H1 (cell line): ENCODE measurements around the gene RFX2. TPM values are rescaled to one million over a fixed set of nuclear protein-coding genes. Genes with fewer than 3 reads are reported as not detected.

Experiments used
- CTCF ChIA-PET: fragments of 300-600 bp; sonication (Branson Sonifier 250); formaldehyde crosslinking; loops from one replicate; lab custom pipeline; 2021; ENCODE audit not compliant: partially characterized antibody; lab: Charles Lee
- POLR2A ChIA-PET: fragments of 300-600 bp; sonication (Branson Sonifier 250); formaldehyde crosslinking; loops from one replicate; lab custom pipeline; 2021; ENCODE audit warnings: inconsistent platforms; ENCODE audit not compliant: partially characterized antibody; lab: Charles Lee
- DNase-seq, 2 experiments: peaks; one replicate each; pipeline versions ENCODE4 v3.0.0 to v3.0.0-alpha.2; 2010 to 2022; ENCODE audit warnings: low spot score in 2 of 2, low read depth in 1 of 2, mixed read lengths in 1 of 2
- FAIRE-seq: peaks from 2 replicates; lab custom pipeline; 2011; peaks lifted over from hg19 to GRCh38; lab: Jason Lieb, UNC
- H2AFZ ChIP-seq: 2 replicates; pipeline ENCODE4 v1.8.1; 2012; ENCODE audit warnings: low read length, inconsistent platforms
- H2AK5ac ChIP-seq: 2 replicates; pipeline ENCODE4 v1.6.1; 2013; ENCODE audit warnings: low read depth, low read length
- H2BK120ac ChIP-seq: replicated peaks from 2 replicates; pipeline ENCODE3; 2013; ENCODE audit warnings: low read depth, low read length, inconsistent platforms
- H2BK12ac ChIP-seq: 2 replicates; pipeline ENCODE4 v1.6.1; 2013; ENCODE audit warnings: low read depth, low read length
- H2BK15ac ChIP-seq: 2 replicates; pipeline ENCODE4 v1.6.1; 2013; ENCODE audit warnings: low read length
- H2BK20ac ChIP-seq: 2 replicates; pipeline ENCODE4 v1.6.1; 2013; ENCODE audit warnings: low read length
- H2BK5ac ChIP-seq: 2 replicates; pipeline ENCODE4 v1.6.1; 2013; ENCODE audit warnings: low read depth, low read length
- H3K14ac ChIP-seq: 2 replicates; pipeline ENCODE4 v1.6.1; 2013; ENCODE audit warnings: inconsistent platforms; ENCODE audit not compliant: insufficient read length
- H3K18ac ChIP-seq: 2 replicates; pipeline ENCODE4 v1.6.1; 2013; ENCODE audit warnings: low read length; ENCODE audit errors: extremely low read depth
- H3K23ac ChIP-seq: 2 replicates; pipeline ENCODE4 v1.6.1; 2013; ENCODE audit warnings: inconsistent platforms; ENCODE audit not compliant: insufficient read length
- H3K23me2 ChIP-seq: 2 replicates; pipeline ENCODE4 v1.6.1; 2013; ENCODE audit warnings: low read depth, low read length
- H3K27ac ChIP-seq: 2 replicates; pipeline ENCODE4 v1.6.1; 2011; ENCODE audit warnings: low read depth, low read length, inconsistent platforms
- H3K27me3 ChIP-seq, 4 experiments: replicated peaks in 1 of 4; 1 replicate in 1 of 4; 2 replicates in 3 of 4; pipeline versions ENCODE4 v1.6.1 to v1.8.1; 2011 to 2013; ENCODE audit warnings: low read length in 3 of 4, mild to moderate bottlenecking in 3 of 4, inconsistent platforms in 2 of 4, mixed read lengths in 2 of 4, moderate library complexity in 1 of 4; ENCODE audit not compliant: control insufficient read depth in 3 of 4, insufficient read depth in 3 of 4; ENCODE audit errors: extremely low read depth in 1 of 4
- H3K36me3 ChIP-seq, 4 experiments: 2 replicates each; pipeline versions ENCODE4 v1.6.1 to v1.8.1; 2011 to 2013; ENCODE audit warnings: mild to moderate bottlenecking in 4 of 4, low read length in 3 of 4, moderate library complexity in 2 of 4, control low read depth in 1 of 4, inconsistent platforms in 1 of 4; ENCODE audit not compliant: insufficient read depth in 4 of 4, control insufficient read depth in 2 of 4
- H3K4ac ChIP-seq: replicated peaks from 2 replicates; pipeline ENCODE3; 2013; ENCODE audit warnings: low read length, low read depth, mixed read lengths, inconsistent platforms; ENCODE audit not compliant: insufficient read length
- H3K4me1 ChIP-seq, 4 experiments: replicated peaks in 1 of 4; 1 replicate in 1 of 4; 2 replicates in 3 of 4; pipeline versions ENCODE4 v1.6.1 to v1.8.1; 2011 to 2013; ENCODE audit warnings: low read length in 3 of 4, inconsistent platforms in 2 of 4, mixed read lengths in 1 of 4; ENCODE audit not compliant: insufficient read depth in 4 of 4, control insufficient read depth in 3 of 4
- H3K4me2 ChIP-seq, 2 experiments: 2 replicates each; pipeline versions ENCODE4 v1.6.1 to v1.8.1; 2011 to 2013; ENCODE audit warnings: low read depth in 2 of 2, low read length in 2 of 2, control low read depth in 1 of 2, inconsistent platforms in 1 of 2, mild to moderate bottlenecking in 1 of 2; ENCODE audit not compliant: insufficient read depth in 1 of 2
- H3K4me3 ChIP-seq, 4 experiments: fragments of 200-600, 300-600 bp in 1 of 4; sonication (generic), shearing (Covaris generic), sonication (Bioruptor Twin) in 1 of 4; 2 replicates each; pipeline versions ENCODE4 v1.5.1 to v1.8.1; 2011 to 2016; ENCODE audit warnings: low read length in 4 of 4, low read depth in 3 of 4, control low read depth in 2 of 4, inconsistent platforms in 2 of 4, mild to moderate bottlenecking in 2 of 4, mixed read lengths in 1 of 4, moderate library complexity in 1 of 4; ENCODE audit not compliant: insufficient read depth in 2 of 4; ENCODE audit errors: extremely low read depth in 1 of 4
- H3K56ac ChIP-seq: replicated peaks from 2 replicates; pipeline ENCODE3; 2013; ENCODE audit warnings: low read depth, mild to moderate bottlenecking, mixed read lengths, low read length, inconsistent platforms; ENCODE audit not compliant: insufficient read length
- H3K79me1 ChIP-seq: 2 replicates; pipeline ENCODE4 v1.6.1; 2013; ENCODE audit warnings: low read depth, low read length, control low read depth
- H3K79me2 ChIP-seq, 2 experiments: 2 replicates each; pipeline versions ENCODE4 v1.6.1 to v1.8.1; 2012 to 2013; ENCODE audit warnings: low read length in 2 of 2, mild to moderate bottlenecking in 2 of 2, inconsistent platforms in 1 of 2; ENCODE audit not compliant: insufficient read depth in 2 of 2, control insufficient read depth in 1 of 2
- H3K9ac ChIP-seq, 4 experiments: replicated peaks in 1 of 4; 1 replicate in 1 of 4; 2 replicates in 3 of 4; pipeline versions ENCODE4 v1.6.1 to v1.8.1; 2011 to 2013; ENCODE audit warnings: low read depth in 3 of 4, low read length in 3 of 4, control low read depth in 2 of 4, mild to moderate bottlenecking in 2 of 4, moderate library complexity in 2 of 4, inconsistent platforms in 1 of 4; ENCODE audit errors: extremely low read depth in 1 of 4
- H3K9me3 ChIP-seq, 2 experiments: 2 replicates each; pipeline versions ENCODE4 v1.6.1 to v1.8.1; 2012 to 2013; ENCODE audit warnings: mild to moderate bottlenecking in 2 of 2, moderate library complexity in 2 of 2, control low read depth in 1 of 2, inconsistent platforms in 1 of 2, low read depth in 1 of 2, low read length in 1 of 2, mixed read lengths in 1 of 2; ENCODE audit not compliant: insufficient read depth in 2 of 2
- H4K20me1 ChIP-seq, 2 experiments: replicated peaks in 1 of 2; 2 replicates each; pipeline versions ENCODE3 to v1.8.1; 2011 to 2013; ENCODE audit warnings: inconsistent platforms in 2 of 2, low read length in 2 of 2, mild to moderate bottlenecking in 1 of 2; ENCODE audit not compliant: insufficient read depth in 2 of 2, control insufficient read depth in 1 of 2
- H4K5ac ChIP-seq: 2 replicates; pipeline ENCODE4 v1.6.1; 2013; ENCODE audit warnings: low read length, low read depth, mixed read lengths, inconsistent platforms; ENCODE audit not compliant: insufficient read length
- H4K8ac ChIP-seq: 2 replicates; pipeline ENCODE4 v1.8.0; 2013; ENCODE audit warnings: mild to moderate bottlenecking, moderate library complexity, low read length, inconsistent platforms; ENCODE audit not compliant: insufficient read depth; ENCODE audit errors: extremely low read depth
- H4K91ac ChIP-seq: replicated peaks from 2 replicates; pipeline ENCODE3; 2013; ENCODE audit warnings: low read length, mixed read lengths, inconsistent platforms; ENCODE audit not compliant: insufficient read length
- ATF2 ChIP-seq: IDR thresholded peaks from 2 replicates; pipeline ENCODE4 v1.6.1; 2012; ENCODE audit warnings: low read length, inconsistent platforms
- POLR2A ChIP-seq, 2 experiments: IDR thresholded peaks; 1 replicate in 1 of 2; 2 replicates in 1 of 2; pipeline ENCODE4 v1.6.1; 2011; ENCODE audit warnings: low read depth in 2 of 2, low read length in 2 of 2, mild to moderate bottlenecking in 2 of 2; ENCODE audit errors: control extremely low read depth in 1 of 2
- WGBS, 2 experiments: shearing (Covaris generic) in 1 of 2; methylation state at CpG; one replicate each; pipeline versions ENCODE4 v1.1.6 to v1.1.7; 2013 to 2015; ENCODE audit warnings: low lambda C conversion rate in 2 of 2, mixed read lengths in 2 of 2, inconsistent platforms in 1 of 2, low coverage in 1 of 2, missing lambda C conversion rate in 1 of 2; ENCODE audit not compliant: insufficient replicate concordance in 2 of 2, insufficient coverage in 1 of 2, insufficient read length in 1 of 2; ENCODE audit errors: extremely low coverage in 1 of 2, missing lambda C conversion rate in 1 of 2; 5-methylcytosine and 5-hydroxymethylcytosine counted together
- polyA plus RNA-seq, 7 experiments: library from polyadenylated mRNA; depleted of rRNA in 3 of 7; stranded (reverse) in 5 of 7; unstranded in 2 of 7; fragments of >200 nt in 5 of 7; fragments of 200-250 nt in 2 of 7; gene quantifications; 1 replicate in 5 of 7; 2 replicates in 1 of 7; 4 replicates in 1 of 7; pipeline versions ENCODE4 v1.2.1 to v1.2.3, GENCODE V29; 2011 to 2013; ENCODE audit warnings: missing spikeins in 2 of 7, mixed read lengths in 2 of 7
- total RNA-seq: library from RNA; stranded (reverse); fragmentation: NEBNext Ultra II Directional; extraction: Animal tissue kit (Norgen Biotek cat#: 25700); gene quantifications from 2 replicates; pipeline ENCODE4 v1.2.1, GENCODE V29; 2021
- TF ChIP-seq, protein P1 (sequence below): IDR thresholded peaks from 2 replicates; pipeline ENCODE4 v1.6.1; 2011; ENCODE audit warnings: low read length, improper control_type of control experiment

RFX2 gene
- total and polyA plus RNA-seq, 2 of the 8 experiments (the other 6 are each of a cell fraction or from before 2014, with no cell fraction given), result 4.8 to 5.3 TPM

DNA sequence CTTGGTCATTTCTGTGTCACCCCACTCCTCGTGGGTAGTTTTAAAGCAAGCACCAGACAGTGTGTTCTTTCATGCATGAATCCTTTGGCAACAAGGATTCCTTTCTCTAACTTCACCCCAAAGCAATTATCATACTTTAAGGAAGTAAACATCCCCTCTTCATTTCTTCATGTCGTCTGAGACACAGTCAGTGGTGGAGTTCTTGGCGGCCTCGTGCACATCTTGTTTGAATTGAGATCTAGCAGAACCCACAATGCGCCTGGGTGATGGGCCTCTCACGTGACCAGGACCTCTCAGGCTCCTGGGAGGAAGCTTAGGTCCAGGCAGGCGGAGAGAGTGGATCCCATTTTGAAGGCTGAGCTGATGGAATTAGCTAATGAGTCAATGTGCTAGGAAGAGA, 27.8 kb upstream of the RFX2 start:
- DNase-seq (no peak), FAIRE-seq (no peak)
- Histone ChIP-seq H3K27ac (no peak overlapping the region), H3K14ac (no peak overlapping the region), H3K27me3 (peaks cover 0 to 4% (median 0%) of the 10 kb centered on the region in 4 experiments; a peak in 1 of 7 replicates), H3K23me2 (peaks cover 1% of the 10 kb centered on the region; the same call in 1 of the 2 replicates), H2BK20ac (no peak overlapping the region), H2BK15ac (no peak overlapping the region), H2BK12ac (no peak overlapping the region), H2BK120ac (no peak overlapping the region), H3K36me3 (no peaks in the 10 kb centered on the region), H3K4me2 (no peak overlapping the region), H2BK5ac (no peak overlapping the region), H4K5ac (no peak overlapping the region), H2AK5ac (no peak overlapping the region), H3K23ac (no peak overlapping the region), H3K18ac (no peak overlapping the region), H3K79me1 (no peaks in the 10 kb centered on the region), H3K4ac (no peak overlapping the region), H3K9ac (no peak overlapping the region), H4K8ac (no peak overlapping the region), H3K4me3 (no peak overlapping the region), H2AFZ (no peak overlapping the region)
- 71% methylated on average over 7 of the region's 7 CpGs; no CpG with 5 or more reads in 1 of the 2 experiments for WGBS, 2 experiments
- ChIA-PET POLR2A (no interaction called here), CTCF (no interaction called here)
- TF ChIP-seq, protein P1, sequence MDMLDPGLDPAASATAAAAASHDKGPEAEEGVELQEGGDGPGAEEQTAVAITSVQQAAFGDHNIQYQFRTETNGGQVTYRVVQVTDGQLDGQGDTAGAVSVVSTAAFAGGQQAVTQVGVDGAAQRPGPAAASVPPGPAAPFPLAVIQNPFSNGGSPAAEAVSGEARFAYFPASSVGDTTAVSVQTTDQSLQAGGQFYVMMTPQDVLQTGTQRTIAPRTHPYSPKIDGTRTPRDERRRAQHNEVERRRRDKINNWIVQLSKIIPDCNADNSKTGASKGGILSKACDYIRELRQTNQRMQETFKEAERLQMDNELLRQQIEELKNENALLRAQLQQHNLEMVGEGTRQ, result no peak
- no peak for TF ChIP-seq POLR2A (IDR thresholded peaks at IDR 0.05; ENCODE audit: control extremely low read depth in 1 of 2, low read depth in 2 of 2, low read length in 2 of 2)
- TF ChIP-seq ATF2, result no peak
- TF ChIP-seq, all 59 proteins: peak for 0
- Histone ChIP-seq H3K56ac (no peak overlapping the region), H3K79me2 (no peaks in the 10 kb centered on the region), H4K91ac (no peak overlapping the region), H3K4me1 (no peaks in the 10 kb centered on the region; a peak in 1 of 7 replicates), H4K20me1 (no peaks in the 10 kb centered on the region), H3K9me3 (peaks cover 13 to 15% of the 10 kb centered on the region in 2 experiments; a peak in 3 of 4 replicates)
